HL-60 (cell line): ENCODE results near the gene RAMAC.

Source experiments
- POLR2AphosphoS5 ChIP-seq: IDR thresholded peaks from 2 replicates; pipeline ENCODE4 v1.6.1; 2012; ENCODE audit warnings: low read depth
- TF ChIP-seq, protein P1 (sequence below): IDR thresholded peaks from one replicate; pipeline ENCODE4 v1.5.1; 2011; ENCODE audit warnings: low read length, control low read depth, inconsistent platforms; ENCODE audit not compliant: insufficient read depth

GRCh38 chr15:82969353-82969752, 16.7 kb upstream of the RAMAC start:
- TF ChIP-seq, protein P1, sequence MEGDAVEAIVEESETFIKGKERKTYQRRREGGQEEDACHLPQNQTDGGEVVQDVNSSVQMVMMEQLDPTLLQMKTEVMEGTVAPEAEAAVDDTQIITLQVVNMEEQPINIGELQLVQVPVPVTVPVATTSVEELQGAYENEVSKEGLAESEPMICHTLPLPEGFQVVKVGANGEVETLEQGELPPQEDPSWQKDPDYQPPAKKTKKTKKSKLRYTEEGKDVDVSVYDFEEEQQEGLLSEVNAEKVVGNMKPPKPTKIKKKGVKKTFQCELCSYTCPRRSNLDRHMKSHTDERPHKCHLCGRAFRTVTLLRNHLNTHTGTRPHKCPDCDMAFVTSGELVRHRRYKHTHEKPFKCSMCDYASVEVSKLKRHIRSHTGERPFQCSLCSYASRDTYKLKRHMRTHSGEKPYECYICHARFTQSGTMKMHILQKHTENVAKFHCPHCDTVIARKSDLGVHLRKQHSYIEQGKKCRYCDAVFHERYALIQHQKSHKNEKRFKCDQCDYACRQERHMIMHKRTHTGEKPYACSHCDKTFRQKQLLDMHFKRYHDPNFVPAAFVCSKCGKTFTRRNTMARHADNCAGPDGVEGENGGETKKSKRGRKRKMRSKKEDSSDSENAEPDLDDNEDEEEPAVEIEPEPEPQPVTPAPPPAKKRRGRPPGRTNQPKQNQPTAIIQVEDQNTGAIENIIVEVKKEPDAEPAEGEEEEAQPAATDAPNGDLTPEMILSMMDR = no peak
- no peak for TF ChIP-seq POLR2AphosphoS5
